Measurements from ENCODE around the gene ABCA13. TPM values are rescaled to one million over a fixed set of nuclear protein-coding genes. Genes with fewer than 3 reads are reported as not detected.

ABCA13 gene
- total and polyA plus RNA-seq, 2 experiments from 2014 or later, result 0.21 to 0.50 TPM

- TF ChIP-seq CTCF (IDR thresholded peaks at IDR 0.05; ENCODE audit: low read depth, low read length), result peak; percentile 8
- Histone ChIP-seq H3K4me3 (no peak overlapping the region), H3K36me3 (no peaks in the 10 kb centered on the region), H3K4me1 (ENCODE audit: low read depth) (no peaks in the 10 kb centered on the region), H3K27me3 (no peaks in the 10 kb centered on the region), H3K27ac (no peak overlapping the region), H3K9me3 (ENCODE audit: low read depth) (no peaks in the 10 kb centered on the region)
- peak in 1 of 2 donors; percentile 90 for DNase-seq (ENCODE audit: low read depth in 1 of 2, low spot score in 1 of 2)
Measured at GRCh38 chr7:48244864-48245271, 73.6 kb downstream of the ABCA13 start.

GRCh38 chr7:48245751-48246472 is 74.7 kb downstream of the ABCA13 start:
- peak in 1 of 2 donors; percentile 50 for DNase-seq (ENCODE audit: low read depth in 1 of 2, low spot score in 1 of 2)
- TF ChIP-seq CTCF (IDR thresholded peaks at IDR 0.05; ENCODE audit: low read depth, low read length), result no peak
- H3K9me3 ChIP-seq (ENCODE audit: low read depth), result no peaks in the 10 kb centered on the region
- no peak overlapping the region for H3K27ac ChIP-seq
- no peaks in the 10 kb centered on the region for H3K27me3 ChIP-seq
- no peak overlapping the region for H3K4me3 ChIP-seq
- no peaks in the 10 kb centered on the region for H3K36me3 ChIP-seq
- no peaks in the 10 kb centered on the region for H3K4me1 ChIP-seq (ENCODE audit: low read depth)

- TF ChIP-seq CTCF (IDR thresholded peaks at IDR 0.05; ENCODE audit: low read depth, low read length), result no peak
- H3K4me3 ChIP-seq, result no peak overlapping the region
- H3K36me3 ChIP-seq, result no peaks in the 10 kb centered on the region
- peak in 1 of 2 donors; percentile 59 for DNase-seq (ENCODE audit: low read depth in 1 of 2, low spot score in 1 of 2)
- no peak overlapping the region for H3K27ac ChIP-seq
- H3K4me1 ChIP-seq (ENCODE audit: low read depth), result no peaks in the 10 kb centered on the region
- H3K9me3 ChIP-seq (ENCODE audit: low read depth), result no peaks in the 10 kb centered on the region
- no peaks in the 10 kb centered on the region for H3K27me3 ChIP-seq
Measured at GRCh38 chr7:48249166-48249565, 77.9 kb downstream of the ABCA13 start.

- no peak overlapping the region for H3K27ac ChIP-seq
- H3K27me3 ChIP-seq, result no peaks in the 10 kb centered on the region
- H3K36me3 ChIP-seq, result no peaks in the 10 kb centered on the region
- no peaks in the 10 kb centered on the region for H3K4me1 ChIP-seq (ENCODE audit: low read depth)
- no peaks in the 10 kb centered on the region for H3K9me3 ChIP-seq (ENCODE audit: low read depth)
- TF ChIP-seq CTCF (IDR thresholded peaks at IDR 0.05; ENCODE audit: low read depth, low read length), result no peak
- no peak overlapping the region for H3K4me3 ChIP-seq
- DNase-seq (ENCODE audit: low read depth in 1 of 2, low spot score in 1 of 2), result peak in 1 of 2 donors; percentile 89
Measured at GRCh38 chr7:48250441-48250951, 79.2 kb downstream of the ABCA13 start.

GRCh38 chr7:48251766-48252165 is 80.5 kb downstream of the ABCA13 start:
- H3K9me3 ChIP-seq (ENCODE audit: low read depth), result no peaks in the 10 kb centered on the region
- DNase-seq (ENCODE audit: low read depth in 1 of 2, low spot score in 1 of 2), result peak in 1 of 2 donors; percentile 37
- no peak for TF ChIP-seq CTCF (IDR thresholded peaks at IDR 0.05; ENCODE audit: low read depth, low read length)
- H3K27ac ChIP-seq, result no peak overlapping the region
- H3K4me1 ChIP-seq (ENCODE audit: low read depth), result no peaks in the 10 kb centered on the region
- no peak overlapping the region for H3K4me3 ChIP-seq
- no peaks in the 10 kb centered on the region for H3K36me3 ChIP-seq
- H3K27me3 ChIP-seq, result no peaks in the 10 kb centered on the region

Data from cardiac muscle cell (in vitro differentiated cells and primary cell).